Hindlimb muscle (tissue), 1 donor: ENCODE data around the gene TRMT112. TPM values are rescaled to one million over a fixed set of nuclear protein-coding genes. Genes with fewer than 3 reads are reported as not detected.

Source experiments
- DNase-seq: peaks from one replicate; pipeline ENCODE4 v3.0.0-alpha.2; 2013
- polyA plus RNA-seq: library from polyadenylated mRNA; unstranded; fragments of 120-200 nt; gene quantifications from one replicate; pipeline ENCODE4 v1.2.1, GENCODE V29; 2013; ENCODE audit not compliant: insufficient read length

The TRMT112 gene
- polyA plus RNA-seq, 1 donor: 179 TPM

GRCh38 chr11:64306876-64307622, 10.3 kb downstream of the TRMT112 start:
- no peak for DNase-seq

- DNase-seq: no peak
These were observed 10.8 kb downstream of the TRMT112 start for GRCh38 chr11:64306563-64306875.

GRCh38 chr11:64305691-64306562, 11.4 kb downstream of the TRMT112 start:
- no peak for DNase-seq

- DNase-seq: peak; percentile 99
These were observed 12.2 kb downstream of the TRMT112 start, which contains the start of gene ESRRA for GRCh38 chr11:64305075-64305690. TSS of gene ESRRA (plus strand) at chr11:64305524. CDS start at chr11:64307180, 1,656 bp downstream.

- peak; percentile 83 for DNase-seq
These were observed 12.9 kb downstream of the TRMT112 start for GRCh38 chr11:64304316-64305072.

- DNase-seq: no peak
These were observed 13.4 kb downstream of the TRMT112 start for GRCh38 chr11:64304032-64304315.

- no peak for DNase-seq
These were observed 14.0 kb downstream of the TRMT112 start for GRCh38 chr11:64303109-64304031.

GRCh38 chr11:64299847-64300648, 17.3 kb downstream of the TRMT112 start, which contains the start of gene CATSPERZ:
TSS of gene CATSPERZ (plus strand) at chr11:64300358. CDS start at chr11:64300411, 53 bp downstream.
- DNase-seq: no peak

- DNase-seq: peak; percentile 64
These were observed 18.2 kb downstream of the TRMT112 start for GRCh38 chr11:64298966-64299846.

GRCh38 chr11:64297699-64298358, 19.5 kb downstream of the TRMT112 start:
- DNase-seq: no peak

GRCh38 chr11:64296830-64297698, 20.3 kb downstream of the TRMT112 start:
- DNase-seq: no peak

- DNase-seq: no peak
These were observed 21.1 kb downstream of the TRMT112 start for GRCh38 chr11:64296236-64296635.

GRCh38 chr11:64295760-64296159, 21.6 kb downstream of the TRMT112 start:
- no peak for DNase-seq

GRCh38 chr11:64294774-64295173, 22.6 kb downstream of the TRMT112 start:
- no peak for DNase-seq

- DNase-seq: no peak
These were observed 24.7 kb downstream of the TRMT112 start for GRCh38 chr11:64292460-64293254.

- DNase-seq: no peak
These were observed 25.5 kb downstream of the TRMT112 start for GRCh38 chr11:64291752-64292459.
